ENCODE data around the gene CHST9. TPM values are rescaled to one million over a fixed set of nuclear protein-coding genes. Genes with fewer than 3 reads are reported as not detected.
"Not testable (repeated sequence)": the region's sequence is repeated elsewhere in the genome, so short reads cannot be mapped to it uniquely, and the experiment has no call there.

CHST9 gene
- total and polyA plus RNA-seq, 12 donors: 0.03 to 2.2 (median 0.13) TPM; not detected in 2

DNA sequence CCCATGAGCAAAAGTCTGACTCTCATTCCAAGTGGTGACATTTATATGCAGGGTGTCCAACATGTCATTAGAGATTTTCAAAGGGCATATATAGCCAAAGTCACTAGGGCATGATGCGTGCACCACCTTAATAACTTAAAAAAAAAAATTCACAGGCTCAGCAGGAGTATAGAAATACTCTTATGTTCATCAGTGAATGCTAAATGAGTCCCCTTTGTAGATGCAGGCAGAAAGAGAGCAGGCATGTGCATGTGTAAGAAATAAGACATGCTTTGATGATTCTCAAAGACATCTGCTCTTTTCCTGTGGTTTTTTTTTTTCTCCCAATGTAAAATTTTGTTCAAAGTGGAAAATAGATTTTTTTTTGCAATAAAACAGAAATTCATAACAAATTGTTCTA lies 207.3 kb downstream of the CHST9 start:
- H3K4me3 ChIP-seq: no peak overlapping the region
- no peaks in the 10 kb centered on the region for H3K36me3 ChIP-seq (replicated peaks in 1 of 2)
- H3K4me1 ChIP-seq (replicated peaks in 1 of 2): peaks cover 0 to 6% of the 10 kb centered on the region in 2 donors
- H3K27ac ChIP-seq: no peak overlapping the region
- WGBS, 4 donors: 90 to 95% (median 92%) methylated on average over 1 of the region's 1 CpG
- DNase-seq: no peak
- H3K9me3 ChIP-seq (replicated peaks in 1 of 3): no peaks in the 10 kb centered on the region
- H3K27me3 ChIP-seq: no peaks in the 10 kb centered on the region
- no peak for TF ChIP-seq POLR2A (IDR thresholded peaks at IDR 0.05)
- TF ChIP-seq, protein P1, sequence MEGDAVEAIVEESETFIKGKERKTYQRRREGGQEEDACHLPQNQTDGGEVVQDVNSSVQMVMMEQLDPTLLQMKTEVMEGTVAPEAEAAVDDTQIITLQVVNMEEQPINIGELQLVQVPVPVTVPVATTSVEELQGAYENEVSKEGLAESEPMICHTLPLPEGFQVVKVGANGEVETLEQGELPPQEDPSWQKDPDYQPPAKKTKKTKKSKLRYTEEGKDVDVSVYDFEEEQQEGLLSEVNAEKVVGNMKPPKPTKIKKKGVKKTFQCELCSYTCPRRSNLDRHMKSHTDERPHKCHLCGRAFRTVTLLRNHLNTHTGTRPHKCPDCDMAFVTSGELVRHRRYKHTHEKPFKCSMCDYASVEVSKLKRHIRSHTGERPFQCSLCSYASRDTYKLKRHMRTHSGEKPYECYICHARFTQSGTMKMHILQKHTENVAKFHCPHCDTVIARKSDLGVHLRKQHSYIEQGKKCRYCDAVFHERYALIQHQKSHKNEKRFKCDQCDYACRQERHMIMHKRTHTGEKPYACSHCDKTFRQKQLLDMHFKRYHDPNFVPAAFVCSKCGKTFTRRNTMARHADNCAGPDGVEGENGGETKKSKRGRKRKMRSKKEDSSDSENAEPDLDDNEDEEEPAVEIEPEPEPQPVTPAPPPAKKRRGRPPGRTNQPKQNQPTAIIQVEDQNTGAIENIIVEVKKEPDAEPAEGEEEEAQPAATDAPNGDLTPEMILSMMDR (IDR thresholded peaks at IDR 0.05): no peak
- intact Hi-C loops (cut with DNase I): no loop called here

DNA sequence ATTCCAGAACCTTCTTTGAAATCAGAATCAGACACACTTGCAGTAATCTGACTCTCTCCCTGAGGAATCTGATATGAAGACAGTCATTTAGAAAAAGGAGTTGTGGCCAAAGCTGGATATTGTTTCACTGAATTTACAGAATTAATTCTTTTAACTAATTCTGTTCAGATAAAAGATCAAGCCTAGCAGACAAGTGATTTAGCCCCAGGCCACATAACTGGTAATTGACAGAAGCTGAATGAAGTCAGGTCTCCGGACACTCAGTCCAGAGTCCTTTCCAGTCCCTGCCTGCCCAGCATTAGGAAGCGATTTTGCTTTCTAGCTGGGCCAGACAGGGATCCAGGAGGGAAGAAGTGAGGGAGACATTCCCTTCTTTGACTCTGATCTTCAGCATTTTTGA lies 208.9 kb downstream of the CHST9 start:
- 77 to 96% (median 89%) methylated on average over 2 of the region's 2 CpGs for WGBS, 4 donors
- H3K27ac ChIP-seq: no peak overlapping the region
- TF ChIP-seq, protein P1 (IDR thresholded peaks at IDR 0.05): no peak
- no peak for TF ChIP-seq POLR2A (IDR thresholded peaks at IDR 0.05)
- DNase-seq: no peak
- H3K36me3 ChIP-seq (replicated peaks in 1 of 2): no peaks in the 10 kb centered on the region
- no peaks in the 10 kb centered on the region for H3K27me3 ChIP-seq
- H3K4me1 ChIP-seq (replicated peaks in 1 of 2): no peaks in the 10 kb centered on the region
- no peaks in the 10 kb centered on the region for H3K9me3 ChIP-seq (replicated peaks in 1 of 3)
- H3K4me3 ChIP-seq: no peak overlapping the region
- intact Hi-C loops (cut with DNase I): no loop called here

DNA sequence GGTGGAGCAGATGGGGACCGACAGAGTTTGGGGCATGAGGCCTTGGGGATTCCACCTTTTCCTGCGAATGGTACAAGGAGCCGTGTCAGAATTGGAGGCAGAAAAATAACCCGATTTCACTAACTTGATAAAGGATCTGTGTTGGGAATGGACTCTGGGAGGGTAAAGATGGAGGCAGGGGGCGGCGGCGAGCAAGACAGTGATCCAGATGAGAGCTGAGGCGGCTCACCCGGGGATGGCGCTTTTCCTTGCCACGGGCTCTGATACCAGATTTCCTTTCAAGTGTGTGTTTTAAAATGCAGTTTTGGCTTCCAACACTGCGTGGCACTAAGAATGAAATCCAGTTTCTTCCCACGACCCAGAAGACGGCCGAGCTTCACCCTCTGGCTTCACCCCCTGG lies 212.6 kb downstream of the CHST9 start:
- H3K4me3 ChIP-seq; H3K9me3 ChIP-seq (replicated peaks in 1 of 3); H3K4me1 ChIP-seq (replicated peaks in 1 of 2); H3K27me3 ChIP-seq; H3K27ac ChIP-seq; intact Hi-C loops (cut with DNase I); DNase-seq; H3K36me3 ChIP-seq (replicated peaks in 1 of 2): not testable (repeated sequence)
- WGBS, 4 donors: 89 to 93% (median 90%) methylated on average over 15 of the region's 15 CpGs

DNA sequence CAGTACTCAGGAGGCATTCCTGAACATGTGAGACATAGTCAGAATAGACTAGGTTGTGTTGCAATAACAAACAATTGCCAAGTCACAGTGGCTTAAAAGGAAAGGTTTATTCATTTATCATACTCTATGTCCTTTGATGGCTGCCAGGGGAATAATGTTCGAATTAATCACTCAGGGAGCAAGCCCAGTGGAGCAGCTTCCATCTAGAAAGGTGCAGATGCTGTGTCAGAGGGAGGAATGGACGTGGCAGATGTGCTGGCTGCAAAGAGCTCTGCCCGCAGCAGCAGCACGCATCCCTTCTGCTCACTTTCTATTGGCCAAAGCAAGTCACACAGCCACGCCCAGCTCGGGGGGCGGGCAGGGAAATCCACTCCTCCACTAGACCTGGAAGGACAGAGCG lies 213.7 kb downstream of the CHST9 start:
- Histone ChIP-seq H3K27ac (no peak overlapping the region), H3K36me3 (replicated peaks in 1 of 2) (no peaks in the 10 kb centered on the region), H3K4me1 (replicated peaks in 1 of 2) (no peaks in the 10 kb centered on the region), H3K4me3 (no peak overlapping the region), H3K9me3 (replicated peaks in 1 of 3) (no peaks in the 10 kb centered on the region), H3K27me3 (no peaks in the 10 kb centered on the region)
- WGBS, 4 donors: 72 to 88% (median 78%) methylated on average over 7 to 8 of the region's 8 CpGs
- DNase-seq: no peak
- TF ChIP-seq, protein P1 (IDR thresholded peaks at IDR 0.05): no peak
- TF ChIP-seq POLR2A (IDR thresholded peaks at IDR 0.05): no peak
- intact Hi-C loops (cut with DNase I): no loop called here

DNA sequence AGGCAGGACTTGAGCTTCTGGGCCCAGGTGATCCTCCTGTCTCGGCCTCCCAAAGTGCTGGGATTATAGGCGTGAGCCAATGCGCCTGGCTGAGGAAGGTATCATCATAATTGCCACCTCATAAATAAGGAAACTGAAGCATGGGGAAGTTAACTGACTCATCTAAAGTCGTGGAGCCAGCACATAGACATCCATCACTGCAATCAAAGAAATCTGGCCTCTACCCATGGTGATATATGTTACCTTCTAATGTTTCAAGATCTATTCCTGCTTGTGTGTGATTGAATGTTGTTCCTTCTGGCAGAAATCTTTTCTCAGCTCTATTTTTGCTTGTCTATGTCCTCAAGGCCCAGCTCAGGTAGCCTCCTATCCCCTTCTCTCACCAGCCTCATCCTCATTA lies 214.5 kb downstream of the CHST9 start:
- DNase-seq: no peak
- no peak overlapping the region for H3K27ac ChIP-seq
- TF ChIP-seq, protein P1 (IDR thresholded peaks at IDR 0.05): no peak
- TF ChIP-seq POLR2A (IDR thresholded peaks at IDR 0.05): no peak
- no peaks in the 10 kb centered on the region for H3K4me1 ChIP-seq (replicated peaks in 1 of 2)
- no peaks in the 10 kb centered on the region for H3K9me3 ChIP-seq (replicated peaks in 1 of 3)
- H3K4me3 ChIP-seq: no peak overlapping the region
- H3K27me3 ChIP-seq: no peaks in the 10 kb centered on the region
- intact Hi-C loops (cut with DNase I): no loop called here
- H3K36me3 ChIP-seq (replicated peaks in 1 of 2): no peaks in the 10 kb centered on the region
- 56 to 76% (median 70%) methylated on average over 2 to 4 of the region's 4 CpGs for WGBS, 4 donors

All from adrenal gland (tissue), 12 donors.